HepG2 (cell line): Measurements from ENCODE around the gene DENND10. TPM values are rescaled to one million over a fixed set of nuclear protein-coding genes. Genes with fewer than 3 reads are reported as not detected.

ENCODE experiments used
- GABPB1 ChIP-seq: IDR thresholded peaks from 2 replicates; pipeline ENCODE4 v1.6.1; 2016; ENCODE audit warnings: mild to moderate bottlenecking, missing genetic modification reagents, moderate library complexity, missing compliant biosample characterization
- HMGXB3 ChIP-seq: sonication (generic); formaldehyde crosslinking; IDR thresholded peaks from 2 replicates; pipeline ENCODE4 v1.4.0; 2020; ENCODE audit warnings: missing genetic modification reagents, borderline replicate concordance
- NR0B2 ChIP-seq: sonication (generic); formaldehyde crosslinking; IDR thresholded peaks from 2 replicates; pipeline ENCODE4 v1.4.0; 2020; ENCODE audit warnings: mild to moderate bottlenecking, missing genetic modification reagents
- STAG1 ChIP-seq: sonication (generic); formaldehyde crosslinking; IDR thresholded peaks from 2 replicates; pipeline ENCODE4 v1.4.0; 2020; ENCODE audit warnings: missing genetic modification reagents
- ZBTB40 ChIP-seq, 2 experiments: fragments of 450-650 bp in 1 of 2; sonication (generic) in 1 of 2; formaldehyde crosslinking in 1 of 2; IDR thresholded peaks; 2 replicates each; pipeline versions ENCODE4 v1.6.1 to v1.8.0; 2016 to 2022; ENCODE audit warnings: antibody characterized with exemption in 1 of 2, mild to moderate bottlenecking in 1 of 2, missing genetic modification reagents in 1 of 2
- ZNF704 ChIP-seq: sonication (generic); formaldehyde crosslinking; IDR thresholded peaks from 2 replicates; pipeline ENCODE4 v1.8.1; 2023; ENCODE audit warnings: mild to moderate bottlenecking, inconsistent platforms, moderate library complexity, missing genetic modification reagents, borderline replicate concordance
- ZXDC ChIP-seq: sonication (generic); formaldehyde crosslinking; IDR thresholded peaks from 2 replicates; pipeline ENCODE4 v1.5.0; 2020; ENCODE audit warnings: mild to moderate bottlenecking, missing genetic modification reagents
- polyA plus RNA-seq, 8 experiments: library from polyadenylated mRNA; depleted of rRNA in 3 of 8; stranded (reverse) in 7 of 8; unstranded in 1 of 8; fragments of >200 nt; fragmentation: Illumina TruSeq in 4 of 8; extraction: Trizol in 4 of 8; gene quantifications; 2 replicates each; pipeline versions ENCODE4 v1.2.1 to v1.2.3, GENCODE V29; 2011 to 2016; ENCODE audit warnings: low read depth in 4 of 8, missing spikeins in 1 of 8, mixed read lengths in 1 of 8; ENCODE audit not compliant: insufficient read depth in 1 of 8
- total RNA-seq, 5 experiments: library from RNA; depleted of rRNA; stranded (reverse); fragments of >200 nt; fragmentation: Illumina TruSeq; extraction: Trizol; gene quantifications; 2 replicates each; pipeline ENCODE4 v1.2.3, GENCODE V29; 2016; ENCODE audit warnings: low read depth in 1 of 5

The DENND10 gene
- total and polyA plus RNA-seq, 2 of the 13 experiments (the other 11 are each of a cell fraction or from before 2014, with no cell fraction given), result 43.7 to 78.8 TPM

GRCh38 chr10:119113751-119114732 is 10.1 kb downstream of the DENND10 start (continued):
- TF ChIP-seq ZNF704 (CRISPR knock-in tag) (no peak), HMGXB3 (peak; percentile 54; the same call in 1 of the 2 replicates), STAG1 (CRISPR knock-in tag) (peak; percentile 16; the same call in 1 of the 2 replicates), GABPB1 (CRISPR knock-in tag) (peak; percentile 73), ZBTB40 (IDR thresholded peaks at IDR 0.05) (no peak), ZBTB40 (CRISPR knock-in tag; IDR thresholded peaks at IDR 0.05) (peak; percentile 35; the same call in 1 of the 2 replicates), NR0B2 (CRISPR knock-in tag) (no peak), ZXDC (CRISPR knock-in tag) (no peak)
